NB4 (cell line): ENCODE results near the gene CD48.
A peak's percentile ranks its signal among the peaks of the same experiment; 100 is the strongest.

Experiments used
- DNase-seq: peaks from one replicate; pipeline ENCODE4 v3.0.0; 2010; ENCODE audit warnings: low read depth
- H3K4me3 ChIP-seq: one replicate; pipeline ENCODE4 v1.5.1; 2011; ENCODE audit warnings: mild to moderate bottlenecking, low read depth, low read length, moderate library complexity
- MYC ChIP-seq: IDR thresholded peaks from 2 replicates; pipeline ENCODE4 v1.6.1; 2011; ENCODE audit warnings: low read depth, low read length
- POLR2A ChIP-seq: IDR thresholded peaks from 2 replicates; pipeline ENCODE4 v1.6.1; 2011; ENCODE audit warnings: mild to moderate bottlenecking; ENCODE audit not compliant: insufficient read length; ENCODE audit errors: extremely low read depth
- TF ChIP-seq, protein P1 (sequence below): IDR thresholded peaks from one replicate; pipeline ENCODE4 v1.5.1; 2012; ENCODE audit warnings: low read depth, low read length
- TF ChIP-seq, protein P2 (sequence below): IDR thresholded peaks from 2 replicates; pipeline ENCODE4 v1.6.1; 2011; ENCODE audit warnings: low read depth, low read length

CD48 gene

DNA sequence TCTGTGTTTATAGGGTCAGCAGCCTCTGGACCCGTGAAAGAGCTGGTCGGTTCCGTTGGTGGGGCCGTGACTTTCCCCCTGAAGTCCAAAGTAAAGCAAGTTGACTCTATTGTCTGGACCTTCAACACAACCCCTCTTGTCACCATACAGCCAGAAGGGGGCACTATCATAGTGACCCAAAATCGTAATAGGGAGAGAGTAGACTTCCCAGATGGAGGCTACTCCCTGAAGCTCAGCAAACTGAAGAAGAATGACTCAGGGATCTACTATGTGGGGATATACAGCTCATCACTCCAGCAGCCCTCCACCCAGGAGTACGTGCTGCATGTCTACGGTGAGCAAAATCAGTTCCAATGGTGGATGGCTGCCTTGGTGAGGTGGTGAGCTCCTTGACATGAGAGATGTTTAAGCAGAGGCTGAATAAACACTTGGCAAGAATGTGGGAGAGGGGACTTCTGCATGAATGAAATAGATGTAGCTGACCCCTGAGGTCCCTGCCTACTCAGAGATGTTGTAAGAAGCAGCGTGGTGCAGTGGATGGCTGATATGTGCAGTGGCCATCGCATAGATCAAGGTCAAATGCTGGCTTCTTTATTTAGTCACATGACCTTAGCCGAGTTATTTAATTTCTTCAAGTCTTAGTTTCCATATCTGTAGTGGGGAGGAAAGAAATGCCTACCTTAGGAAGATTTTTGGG is 36.7 kb upstream of the CD48 start:
- peak; percentile 30 for DNase-seq
- no peak overlapping the region for H3K4me3 ChIP-seq
- no peak for TF ChIP-seq POLR2A
- TF ChIP-seq, protein P1, sequence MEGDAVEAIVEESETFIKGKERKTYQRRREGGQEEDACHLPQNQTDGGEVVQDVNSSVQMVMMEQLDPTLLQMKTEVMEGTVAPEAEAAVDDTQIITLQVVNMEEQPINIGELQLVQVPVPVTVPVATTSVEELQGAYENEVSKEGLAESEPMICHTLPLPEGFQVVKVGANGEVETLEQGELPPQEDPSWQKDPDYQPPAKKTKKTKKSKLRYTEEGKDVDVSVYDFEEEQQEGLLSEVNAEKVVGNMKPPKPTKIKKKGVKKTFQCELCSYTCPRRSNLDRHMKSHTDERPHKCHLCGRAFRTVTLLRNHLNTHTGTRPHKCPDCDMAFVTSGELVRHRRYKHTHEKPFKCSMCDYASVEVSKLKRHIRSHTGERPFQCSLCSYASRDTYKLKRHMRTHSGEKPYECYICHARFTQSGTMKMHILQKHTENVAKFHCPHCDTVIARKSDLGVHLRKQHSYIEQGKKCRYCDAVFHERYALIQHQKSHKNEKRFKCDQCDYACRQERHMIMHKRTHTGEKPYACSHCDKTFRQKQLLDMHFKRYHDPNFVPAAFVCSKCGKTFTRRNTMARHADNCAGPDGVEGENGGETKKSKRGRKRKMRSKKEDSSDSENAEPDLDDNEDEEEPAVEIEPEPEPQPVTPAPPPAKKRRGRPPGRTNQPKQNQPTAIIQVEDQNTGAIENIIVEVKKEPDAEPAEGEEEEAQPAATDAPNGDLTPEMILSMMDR: peak; percentile 46
- TF ChIP-seq, protein P2, sequence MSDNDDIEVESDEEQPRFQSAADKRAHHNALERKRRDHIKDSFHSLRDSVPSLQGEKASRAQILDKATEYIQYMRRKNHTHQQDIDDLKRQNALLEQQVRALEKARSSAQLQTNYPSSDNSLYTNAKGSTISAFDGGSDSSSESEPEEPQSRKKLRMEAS: no peak

DNA sequence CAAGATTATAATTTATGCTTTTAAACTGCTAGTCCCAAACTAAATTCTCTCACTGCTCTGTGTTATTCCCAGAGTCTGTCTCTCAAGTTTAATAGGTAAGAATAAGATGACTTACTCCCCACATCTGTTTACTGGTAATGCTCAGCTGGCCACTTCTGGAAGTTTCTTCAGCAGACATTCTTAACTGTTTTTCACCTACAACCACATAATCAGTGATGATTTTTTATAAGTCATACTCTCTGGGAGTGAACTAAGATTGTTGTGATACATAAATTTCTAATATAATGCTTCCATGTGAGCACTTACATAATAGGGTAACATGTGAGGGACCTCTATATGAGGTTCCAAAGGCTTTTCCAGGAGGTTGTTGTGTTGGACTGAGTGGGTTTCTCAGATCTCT is 36.1 kb upstream of the CD48 start:
- TF ChIP-seq POLR2A: no peak
- TF ChIP-seq MYC: no peak
- TF ChIP-seq, protein P2: no peak
- TF ChIP-seq, protein P1: no peak
- no peak overlapping the region for H3K4me3 ChIP-seq
- no peak for DNase-seq

DNA sequence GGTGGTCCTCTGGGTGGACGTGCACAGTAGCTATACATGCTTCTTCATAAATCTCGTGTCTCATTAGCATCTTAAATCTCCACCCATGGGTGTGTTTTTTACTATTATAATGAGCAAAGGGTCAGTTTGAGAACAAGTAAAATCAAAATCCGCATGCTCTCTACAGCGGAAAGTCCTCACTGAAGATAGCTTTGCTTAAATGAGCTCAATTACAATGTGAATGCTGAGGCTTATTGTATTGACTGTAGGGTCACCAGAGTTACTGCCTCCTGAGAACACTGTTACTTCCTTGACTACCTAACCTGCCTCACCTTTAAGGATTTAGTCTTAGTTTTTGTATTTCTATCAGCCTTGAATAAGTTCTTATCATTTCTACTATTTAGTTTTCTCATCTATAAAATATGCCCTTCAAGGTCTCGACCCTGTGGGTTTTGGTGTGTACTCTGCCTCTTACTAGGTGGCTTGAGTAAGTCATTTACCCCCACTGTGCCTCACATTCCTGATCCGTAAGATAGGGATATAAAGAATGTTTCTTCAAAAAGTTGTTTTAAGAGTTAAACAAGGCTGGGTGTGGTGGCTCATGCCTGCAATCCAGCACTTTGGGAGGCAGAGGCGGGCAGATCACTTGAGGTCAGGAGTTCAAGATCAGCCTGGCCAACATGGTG is 35.3 kb upstream of the CD48 start:
- no peak overlapping the region for H3K4me3 ChIP-seq
- TF ChIP-seq, protein P2: no peak
- TF ChIP-seq POLR2A: no peak
- TF ChIP-seq MYC: no peak
- TF ChIP-seq, protein P1: no peak

DNA sequence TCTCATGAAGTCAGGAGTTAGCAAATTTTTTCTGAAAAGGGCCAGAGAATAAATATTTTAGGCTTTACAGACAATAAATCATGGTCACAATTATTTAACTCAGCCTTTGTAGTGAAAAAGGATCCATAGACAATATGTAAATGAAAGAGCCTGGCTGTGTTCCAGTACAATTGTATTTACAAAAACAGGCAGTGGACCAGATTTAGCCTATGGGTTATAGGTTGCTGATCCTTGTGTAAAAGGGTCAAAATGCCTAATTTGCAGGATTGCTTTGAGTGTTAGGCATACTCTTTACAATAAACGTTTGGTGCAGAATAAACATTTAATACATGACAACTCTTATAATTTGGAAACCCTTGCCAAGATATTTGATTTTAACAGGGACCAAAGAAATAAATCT is 33.9 kb upstream of the CD48 start:
- no peak for DNase-seq
- no peak overlapping the region for H3K4me3 ChIP-seq
- TF ChIP-seq, protein P2: no peak
- TF ChIP-seq MYC (no peak), POLR2A (no peak)
- TF ChIP-seq, protein P1: no peak

More for the DNA sequence above, 35.3 kb upstream of the CD48 start:
- no peak for DNase-seq

DNA sequence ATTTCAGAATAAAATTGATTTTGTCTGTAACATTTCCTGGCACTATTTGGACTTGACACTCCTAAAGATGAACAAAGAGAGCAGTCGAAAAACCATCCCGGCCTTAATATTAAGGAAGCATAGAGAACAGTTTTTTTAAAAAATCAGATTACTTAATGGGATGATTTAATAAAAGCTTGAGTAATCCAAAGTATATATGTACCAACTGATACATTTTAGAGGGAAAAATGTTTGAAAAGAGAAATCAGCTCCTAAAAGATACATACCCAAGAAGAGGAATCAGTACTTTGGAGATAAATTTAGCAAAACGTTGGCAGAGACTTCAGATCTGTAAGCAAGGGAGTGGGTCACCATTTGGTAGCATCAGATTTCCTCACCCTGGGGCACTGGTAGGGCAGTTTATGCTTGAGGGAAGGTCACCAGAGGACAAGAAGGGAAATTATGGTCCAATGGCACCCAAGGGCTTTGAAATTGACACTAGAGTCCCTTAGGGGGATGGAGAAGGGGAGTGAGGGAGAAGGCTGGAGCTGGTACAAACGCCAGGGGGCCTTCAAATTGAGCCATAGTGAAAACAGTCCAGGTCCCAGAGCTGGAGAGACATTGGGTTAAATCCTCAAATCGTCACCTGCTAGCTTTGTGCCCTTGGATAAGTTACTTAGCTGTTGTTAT is 33.4 kb upstream of the CD48 start:
- DNase-seq: no peak
- TF ChIP-seq, protein P1: no peak
- TF ChIP-seq POLR2A (no peak), MYC (no peak)
- TF ChIP-seq, protein P2: no peak
- H3K4me3 ChIP-seq: no peak overlapping the region
